Calu3 (cell line): ENCODE measurements around the gene DTNB. TPM values are rescaled to one million over a fixed set of nuclear protein-coding genes. Genes with fewer than 3 reads are reported as not detected.

Experiments
- BruUV-seq: library from RNA; stranded (reverse); fragments of 400-500 nt; replicated peaks from 2 replicates; lab custom pipeline; 2021; lab: Mats Ljungman, UMichigan
- CTCF ChIA-PET: fragments of 300-600 bp; sonication (Branson Sonifier 250); formaldehyde crosslinking; loops from one replicate; lab custom pipeline; 2022; ENCODE audit warnings: antibody characterized with exemption; lab: Charles Lee
- DNase-seq: peaks from one replicate; pipeline ENCODE4 v3.0.0; 2022
- H3K27ac Mint-ChIP-seq: one replicate; pipeline ENCODE4 v1.8.0; 2022; ENCODE audit warnings: mixed read lengths; ENCODE audit not compliant: unreplicated experiment
- H3K27me3 Mint-ChIP-seq: one replicate; pipeline ENCODE4 v1.8.0; 2022; ENCODE audit warnings: mixed read lengths; ENCODE audit not compliant: unreplicated experiment
- H3K36me3 Mint-ChIP-seq: one replicate; pipeline ENCODE4 v1.8.0; 2022; ENCODE audit warnings: mild to moderate bottlenecking, moderate library complexity, mixed read lengths; ENCODE audit not compliant: insufficient read depth, unreplicated experiment
- H3K4me1 Mint-ChIP-seq: one replicate; pipeline ENCODE4 v1.8.0; 2022; ENCODE audit warnings: mild to moderate bottlenecking, low read depth, mixed read lengths; ENCODE audit not compliant: unreplicated experiment
- H3K4me3 Mint-ChIP-seq: one replicate; pipeline ENCODE4 v1.8.0; 2022; ENCODE audit warnings: mild to moderate bottlenecking, low read depth, moderate library complexity, mixed read lengths; ENCODE audit not compliant: unreplicated experiment
- H3K9me3 Mint-ChIP-seq: one replicate; pipeline ENCODE4 v1.8.0; 2022; ENCODE audit warnings: low read depth, mixed read lengths; ENCODE audit not compliant: unreplicated experiment
- CTCF ChIP-seq: fragments of 200-600 bp; IDR thresholded peaks from one replicate; pipeline ENCODE4 v1.8.0; 2022; ENCODE audit warnings: antibody characterized with exemption; ENCODE audit not compliant: unreplicated experiment
- intact Hi-C: fragments of 100-400 bp; cut with micrococcal nuclease; formaldehyde crosslinking; loops from one replicate; pipeline ENCODE4 v1.10.0; 2022; ENCODE audit not compliant: unreplicated experiment
- total RNA-seq: library from RNA; stranded (reverse); gene quantifications from 2 replicates; pipeline ENCODE4 v1.2.3, GENCODE V29; 2022

DTNB gene
- total RNA-seq, 1 experiment from 2014 or later: 27.3 TPM

- no peaks in the 10 kb centered on the region for H3K36me3 Mint-ChIP-seq
- BruUV-seq: no TSS peak
- H3K27me3 Mint-ChIP-seq: no peaks in the 10 kb centered on the region
- H3K4me1 Mint-ChIP-seq: no peaks in the 10 kb centered on the region
- no peaks in the 10 kb centered on the region for H3K9me3 Mint-ChIP-seq
- DNase-seq: no peak
- intact Hi-C loops: no loop called here
- CTCF ChIA-PET: no interaction called here
- H3K27ac Mint-ChIP-seq: no peak overlapping the region
- no peak for TF ChIP-seq CTCF
- no peak overlapping the region for H3K4me3 Mint-ChIP-seq
These were observed 253.6 kb downstream of the DTNB start for GRCh38 chr2:25419678-25420242.

- no peak for DNase-seq
- CTCF ChIA-PET: no interaction called here
- no peak overlapping the region for H3K27ac Mint-ChIP-seq
These were observed 254.3 kb downstream of the DTNB start for GRCh38 chr2:25418944-25419677.

GRCh38 chr2:25417715-25418369 lies 255.5 kb downstream of the DTNB start:
- Mint-ChIP-seq H3K27me3 (no peaks in the 10 kb centered on the region), H3K4me1 (no peaks in the 10 kb centered on the region), H3K9me3 (no peaks in the 10 kb centered on the region), H3K4me3 (no peak overlapping the region), H3K27ac (no peak overlapping the region), H3K36me3 (no peaks in the 10 kb centered on the region)
- intact Hi-C loops: no loop called here
- DNase-seq: no peak
- no peak for TF ChIP-seq CTCF
- no TSS peak for BruUV-seq
- CTCF ChIA-PET: no interaction called here

More at GRCh38 chr2:25418944-25419677, 254.3 kb downstream of the DTNB start:
- TF ChIP-seq CTCF: no peak
- Mint-ChIP-seq H3K36me3 (no peaks in the 10 kb centered on the region), H3K4me3 (no peak overlapping the region), H3K9me3 (no peaks in the 10 kb centered on the region), H3K4me1 (no peaks in the 10 kb centered on the region), H3K27me3 (no peaks in the 10 kb centered on the region)
- intact Hi-C loops: no loop called here
- no TSS peak for BruUV-seq

GRCh38 chr2:25416674-25417073 lies 256.7 kb downstream of the DTNB start:
- intact Hi-C loops: no loop called here
- Mint-ChIP-seq H3K27me3 (no peaks in the 10 kb centered on the region), H3K9me3 (no peaks in the 10 kb centered on the region), H3K4me3 (no peak overlapping the region), H3K27ac (no peak overlapping the region), H3K4me1 (no peaks in the 10 kb centered on the region), H3K36me3 (no peaks in the 10 kb centered on the region)
- CTCF ChIA-PET: interaction anchor here (0.6 kb wide), 1 partner anchor 1330 kb away, joined by 4 read pairs; no protein-coding TSS in a partner anchor
- no peak for TF ChIP-seq CTCF
- no peak for DNase-seq
- BruUV-seq: no TSS peak
